Stomach (tissue), 19 donors: ENCODE measurements around the gene IRGM. TPM values are rescaled to one million over a fixed set of nuclear protein-coding genes. Genes with fewer than 3 reads are reported as not detected.
"Not testable (repeated sequence)": the region's sequence is repeated elsewhere in the genome, so short reads cannot be mapped to it uniquely, and the experiment has no call there.

Source experiments
- DNase-seq, 2 donors: peaks; one replicate each; pipeline versions ENCODE4 v3.0.0 to v3.0.0-alpha.2; 2013 to 2019
- H3K27ac ChIP-seq, 5 donors: fragments of 200-600 bp in 4 of 5; sonication (generic) in 4 of 5; one replicate each; pipeline ENCODE4 v1.5.1; 2013 to 2019; ENCODE audit warnings: mild to moderate bottlenecking in 1 of 5, moderate library complexity in 1 of 5
- H3K27me3 ChIP-seq, 3 donors: fragments of 200-600 bp; sonication (generic); one replicate each; pipeline ENCODE4 v1.5.1; 2017 to 2019; ENCODE audit warnings: mixed run types in 1 of 3
- H3K36me3 ChIP-seq, 4 donors: fragments of 200-600 bp; sonication (generic); 1 replicate in 3 of 4; 2 replicates in 1 of 4; pipeline ENCODE4 v1.5.1; 2016 to 2019
- H3K4me1 ChIP-seq, 4 donors: fragments of 200-600 bp; sonication (generic); one replicate each; pipeline ENCODE4 v1.5.1; 2016 to 2019
- H3K4me3 ChIP-seq, 4 donors: fragments of 200-600 bp; sonication (generic) in 3 of 4; one replicate each; pipeline ENCODE4 v1.5.1; 2016 to 2019; ENCODE audit warnings: mild to moderate bottlenecking in 1 of 4
- H3K9me3 ChIP-seq, 4 donors: fragments of 200-600 bp; sonication (generic); one replicate each; pipeline ENCODE4 v1.5.1; 2016 to 2019
- CTCF ChIP-seq, 7 experiments: fragments of 450-650 bp in 4 of 7; fragments of 200-600 bp in 3 of 7; sonication (generic) in 3 of 7; IDR thresholded peaks; one replicate each; pipeline ENCODE4 v1.5.1; 2016 to 2019; ENCODE audit warnings: antibody characterized with exemption in 7 of 7, control low read depth in 2 of 7, mild to moderate bottlenecking in 1 of 7
- EP300 ChIP-seq: sonication (generic); formaldehyde crosslinking; IDR thresholded peaks from one replicate; pipeline ENCODE4 v1.6.1; 2017; ENCODE audit warnings: antibody characterized with exemption
- POLR2A ChIP-seq, 4 donors: fragments of 450-650 bp; IDR thresholded peaks; one replicate each; pipeline ENCODE4 v1.6.1; 2016; ENCODE audit warnings: antibody characterized with exemption in 4 of 4, control low read depth in 2 of 4, mild to moderate bottlenecking in 1 of 4, moderate library complexity in 1 of 4
- POLR2AphosphoS5 ChIP-seq, 3 donors: sonication (generic); formaldehyde crosslinking; IDR thresholded peaks; one replicate each; pipeline ENCODE4 v1.6.1; 2016; ENCODE audit warnings: antibody characterized with exemption in 3 of 3
- WGBS, 5 donors: extraction: QIAGEN DNeasy Blood & Tissue Kit in 3 of 5; methylation state at CpG; one replicate each; pipeline versions ENCODE4 v1.1.5 to v1.1.7; 2013 to 2018; 5-methylcytosine and 5-hydroxymethylcytosine counted together
- intact Hi-C: fragments of 100-400 bp; cut with DNase I; formaldehyde crosslinking; loops from one replicate; pipeline ENCODE4 v1.15.1; 2023; ENCODE audit warnings: low total_unique reads
- long read RNA-seq, 10 donors: transcript quantifications; one replicate each; lab custom pipeline, GENCODE V29; 2026
- polyA plus RNA-seq, 3 donors: library from polyadenylated mRNA; stranded (reverse); fragments of 200-250 nt; gene quantifications; one replicate each; pipeline ENCODE4 v1.2.3, GENCODE V29; 2013
- total RNA-seq, 5 donors: library from RNA; depleted of rRNA; stranded (reverse); fragments of >200 nt; gene quantifications; one replicate each; pipeline versions ENCODE4 v1.1.0 to v1.2.3, GENCODE V29; 2014 to 2016
- donor health status: healthy with polysubstance abuse.
- donor health status: Bipolar disorder and iron deficiency.
- donor health status: healthy.

Gene IRGM
- total RNA-seq: 1 to 10 TPM in 1 of 5 donors, not detected in 4; 4.7 TPM
- polyA plus RNA-seq: not detected
- long read RNA-seq, donor 1: 0 reads
- long read RNA-seq, donor 2: 0 reads
- long read RNA-seq, donor 3: 0 reads
- long read RNA-seq, donor 4: 0 reads
- long read RNA-seq, donor 5: 0 reads
- long read RNA-seq, donor 6: 0 reads
- long read RNA-seq, donor 7: 0 reads
- long read RNA-seq, donor 8: 0 reads
- long read RNA-seq, donor 9: 0 reads
- long read RNA-seq, donor 10: 0 reads

GRCh38 chr5:150846308-150846653, at the start of gene IRGM:
Gene IRGM (plus strand): TSS chr5:150846521. CDS start chr5:150848124, 1,603 bp downstream.
- H3K4me1 ChIP-seq, H3K36me3 ChIP-seq, H3K27me3 ChIP-seq, H3K4me3 ChIP-seq, H3K9me3 ChIP-seq, DNase-seq: not testable (repeated sequence)
- H3K27ac ChIP-seq: peak within 1 kb of the TSS in 1 of 5 donors; percentile 0
- 65 to 78% (median 74%) methylated on average over 3 of the region's 3 CpGs for WGBS, 5 donors
- intact Hi-C loops: loop anchor here (10.0 kb wide), 1 partner anchor 291 kb away; no protein-coding TSS in a partner anchor

- H3K4me3 ChIP-seq: no peak overlapping the region
- no peaks in the 10 kb centered on the region for H3K27me3 ChIP-seq
- DNase-seq: no peak
- peaks cover 0 to 15% (median 3%) of the 10 kb centered on the region in 4 donors for H3K4me1 ChIP-seq
- no peak for TF ChIP-seq CTCF (IDR thresholded peaks at IDR 0.05)
- TF ChIP-seq POLR2AphosphoS5 (IDR thresholded peaks at IDR 0.05): no peak
- no peak for TF ChIP-seq POLR2A (IDR thresholded peaks at IDR 0.05)
- TF ChIP-seq EP300: no peak
- 90 to 98% (median 96%) methylated on average over 2 of the region's 2 CpGs for WGBS, 5 donors
- intact Hi-C loops: no loop called here
- H3K9me3 ChIP-seq: no peaks in the 10 kb centered on the region
- peaks cover 10 to 30% (median 25%) of the 10 kb centered on the region in 4 donors for H3K36me3 ChIP-seq
- no peak overlapping the region for H3K27ac ChIP-seq
These were observed 48.9 kb upstream of the IRGM start for GRCh38 chr5:150797384-150797783.

- TF ChIP-seq POLR2AphosphoS5 (IDR thresholded peaks at IDR 0.05): peak in 1 of 3 donors; percentile 5
- peak in 5 of 7 experiments; percentile 9 to 67 (median 52) for TF ChIP-seq CTCF (IDR thresholded peaks at IDR 0.05)
- TF ChIP-seq EP300: no peak
- WGBS, 5 donors: 6 to 11% (median 8%) methylated on average over 13 to 15 of the region's 15 CpGs
- H3K4me3 ChIP-seq: peak overlapping the region; percentile 24 to 40 (median 36)
These were observed 45.0 kb upstream of the IRGM start for GRCh38 chr5:150801117-150801927.

GRCh38 chr5:150804388-150804787, 41.9 kb upstream of the IRGM start:
- Histone ChIP-seq H3K27ac (no peak overlapping the region), H3K36me3 (peaks cover 0 to 5% (median 0%) of the 10 kb centered on the region in 4 donors), H3K4me1 (peaks cover 0 to 15% (median 3%) of the 10 kb centered on the region in 4 donors), H3K27me3 (no peaks in the 10 kb centered on the region), H3K4me3 (no peak overlapping the region), H3K9me3 (no peaks in the 10 kb centered on the region)
- intact Hi-C loops: no loop called here
- WGBS, 5 donors: 86 to 96% (median 90%) methylated on average over 6 of the region's 6 CpGs
- DNase-seq: no peak
- TF ChIP-seq POLR2A (IDR thresholded peaks at IDR 0.05) (no peak), POLR2AphosphoS5 (IDR thresholded peaks at IDR 0.05) (no peak), EP300 (no peak), CTCF (IDR thresholded peaks at IDR 0.05) (no peak)

More at GRCh38 chr5:150801117-150801927, 45.0 kb upstream of the IRGM start:
- Histone ChIP-seq H3K27me3 (no peaks in the 10 kb centered on the region), H3K9me3 (no peaks in the 10 kb centered on the region), H3K27ac (peak overlapping the region; percentile 33 to 53 (median 45)), H3K4me1 (peaks cover 0 to 15% (median 3%) of the 10 kb centered on the region in 4 donors), H3K36me3 (peaks cover under 1 to 18% (median 15%) of the 10 kb centered on the region in 4 donors)
- peak in 1 of 2 donors; percentile 86 for DNase-seq
- intact Hi-C loops: no loop called here
